GM23338 (cell line): ENCODE results near the gene CCL7.

Source experiments
- CREB1 ChIP-seq: fragments of 250-450 bp; sonication (Bioruptor Pico); IDR thresholded peaks from 2 replicates; pipeline ENCODE4 v1.5.0; 2020; ENCODE audit warnings: low read depth, mild to moderate bottlenecking, moderate library complexity
- EZH2 ChIP-seq: fragments of 200-600 bp; sonication (generic); IDR thresholded peaks from one replicate; pipeline ENCODE4 v1.8.0; 2017; ENCODE audit warnings: antibody characterized with exemption, mild to moderate bottlenecking, low read depth; ENCODE audit not compliant: unreplicated experiment
- EZH2phosphoT487 ChIP-seq: fragments of 200-600 bp; sonication (generic); IDR thresholded peaks from one replicate; pipeline ENCODE4 v1.8.1; 2018; ENCODE audit warnings: antibody characterized with exemption; ENCODE audit not compliant: unreplicated experiment
- JUNB ChIP-seq: IDR thresholded peaks from one replicate; pipeline ENCODE4 v1.6.1; 2016; ENCODE audit warnings: antibody characterized with exemption; ENCODE audit not compliant: unreplicated experiment
- NANOG ChIP-seq: IDR thresholded peaks from 2 replicates; pipeline ENCODE4 v1.6.1; 2016; ENCODE audit warnings: antibody characterized with exemption, borderline replicate concordance
- POLR2AphosphoS5 ChIP-seq: IDR thresholded peaks from 2 replicates; pipeline ENCODE4 v1.6.1; 2016; ENCODE audit warnings: antibody characterized with exemption, low read depth
- ZNF114 ChIP-seq: fragments of 250-450 bp; sonication (Bioruptor Pico); IDR thresholded peaks from 2 replicates; pipeline ENCODE4 v1.5.0; 2020; ENCODE audit warnings: mild to moderate bottlenecking, moderate library complexity
- ZNF331 ChIP-seq: fragments of 250-450 bp; sonication (Bioruptor Pico); IDR thresholded peaks from 2 replicates; pipeline ENCODE4 v1.5.0; 2020; ENCODE audit warnings: low read depth, mild to moderate bottlenecking, moderate library complexity
- TF ChIP-seq, protein P1 (sequence below), 2 experiments: fragments of 200-600 bp in 1 of 2; sonication (generic) in 1 of 2; conservative IDR thresholded peaks; 2 replicates each; pipeline versions ENCODE4 v1.5.1 to v1.6.1; 2016 to 2017; ENCODE audit warnings: antibody characterized with exemption in 2 of 2, low read depth in 2 of 2, mild to moderate bottlenecking in 2 of 2, moderate library complexity in 1 of 2
- TF ChIP-seq, protein P2 (sequence below): IDR thresholded peaks from one replicate; pipeline ENCODE4 v1.6.1; 2018; ENCODE audit warnings: antibody characterized with exemption; ENCODE audit not compliant: unreplicated experiment
- TF ChIP-seq, protein P3 (sequence below): IDR thresholded peaks from 2 replicates; pipeline ENCODE4 v1.6.1; 2016; ENCODE audit warnings: antibody characterized with exemption
- TF ChIP-seq, protein P4 (sequence below): fragments of 250-450 bp; sonication (Bioruptor Pico); IDR thresholded peaks from 2 replicates; pipeline ENCODE4 v1.5.0; 2020; ENCODE audit warnings: mild to moderate bottlenecking, moderate library complexity

DNA sequence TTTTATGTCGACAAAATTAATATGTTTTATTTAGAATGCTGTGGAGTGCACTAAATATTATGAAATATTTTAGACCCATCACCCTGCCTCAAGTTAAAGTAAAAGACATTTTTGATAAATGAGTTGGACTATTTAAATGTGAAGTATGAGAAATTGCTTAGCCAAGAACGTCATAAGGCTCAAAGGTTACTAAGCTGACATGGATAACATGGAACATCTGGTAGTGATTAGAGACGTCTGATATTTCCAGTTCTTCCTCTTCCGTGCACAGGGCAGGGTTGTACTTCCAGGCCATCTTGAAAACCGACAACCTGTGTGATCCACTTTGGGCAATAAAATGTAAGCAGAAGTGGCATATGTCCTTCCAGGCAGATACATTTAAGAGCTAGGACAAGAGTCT lies 42.1 kb downstream of the CCL7 start:
- TF ChIP-seq, protein P1, sequence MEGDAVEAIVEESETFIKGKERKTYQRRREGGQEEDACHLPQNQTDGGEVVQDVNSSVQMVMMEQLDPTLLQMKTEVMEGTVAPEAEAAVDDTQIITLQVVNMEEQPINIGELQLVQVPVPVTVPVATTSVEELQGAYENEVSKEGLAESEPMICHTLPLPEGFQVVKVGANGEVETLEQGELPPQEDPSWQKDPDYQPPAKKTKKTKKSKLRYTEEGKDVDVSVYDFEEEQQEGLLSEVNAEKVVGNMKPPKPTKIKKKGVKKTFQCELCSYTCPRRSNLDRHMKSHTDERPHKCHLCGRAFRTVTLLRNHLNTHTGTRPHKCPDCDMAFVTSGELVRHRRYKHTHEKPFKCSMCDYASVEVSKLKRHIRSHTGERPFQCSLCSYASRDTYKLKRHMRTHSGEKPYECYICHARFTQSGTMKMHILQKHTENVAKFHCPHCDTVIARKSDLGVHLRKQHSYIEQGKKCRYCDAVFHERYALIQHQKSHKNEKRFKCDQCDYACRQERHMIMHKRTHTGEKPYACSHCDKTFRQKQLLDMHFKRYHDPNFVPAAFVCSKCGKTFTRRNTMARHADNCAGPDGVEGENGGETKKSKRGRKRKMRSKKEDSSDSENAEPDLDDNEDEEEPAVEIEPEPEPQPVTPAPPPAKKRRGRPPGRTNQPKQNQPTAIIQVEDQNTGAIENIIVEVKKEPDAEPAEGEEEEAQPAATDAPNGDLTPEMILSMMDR (conservative IDR thresholded peaks at IDR 0.05; ENCODE audit: low read depth in 2 of 2): no peak
- TF ChIP-seq, protein P2, sequence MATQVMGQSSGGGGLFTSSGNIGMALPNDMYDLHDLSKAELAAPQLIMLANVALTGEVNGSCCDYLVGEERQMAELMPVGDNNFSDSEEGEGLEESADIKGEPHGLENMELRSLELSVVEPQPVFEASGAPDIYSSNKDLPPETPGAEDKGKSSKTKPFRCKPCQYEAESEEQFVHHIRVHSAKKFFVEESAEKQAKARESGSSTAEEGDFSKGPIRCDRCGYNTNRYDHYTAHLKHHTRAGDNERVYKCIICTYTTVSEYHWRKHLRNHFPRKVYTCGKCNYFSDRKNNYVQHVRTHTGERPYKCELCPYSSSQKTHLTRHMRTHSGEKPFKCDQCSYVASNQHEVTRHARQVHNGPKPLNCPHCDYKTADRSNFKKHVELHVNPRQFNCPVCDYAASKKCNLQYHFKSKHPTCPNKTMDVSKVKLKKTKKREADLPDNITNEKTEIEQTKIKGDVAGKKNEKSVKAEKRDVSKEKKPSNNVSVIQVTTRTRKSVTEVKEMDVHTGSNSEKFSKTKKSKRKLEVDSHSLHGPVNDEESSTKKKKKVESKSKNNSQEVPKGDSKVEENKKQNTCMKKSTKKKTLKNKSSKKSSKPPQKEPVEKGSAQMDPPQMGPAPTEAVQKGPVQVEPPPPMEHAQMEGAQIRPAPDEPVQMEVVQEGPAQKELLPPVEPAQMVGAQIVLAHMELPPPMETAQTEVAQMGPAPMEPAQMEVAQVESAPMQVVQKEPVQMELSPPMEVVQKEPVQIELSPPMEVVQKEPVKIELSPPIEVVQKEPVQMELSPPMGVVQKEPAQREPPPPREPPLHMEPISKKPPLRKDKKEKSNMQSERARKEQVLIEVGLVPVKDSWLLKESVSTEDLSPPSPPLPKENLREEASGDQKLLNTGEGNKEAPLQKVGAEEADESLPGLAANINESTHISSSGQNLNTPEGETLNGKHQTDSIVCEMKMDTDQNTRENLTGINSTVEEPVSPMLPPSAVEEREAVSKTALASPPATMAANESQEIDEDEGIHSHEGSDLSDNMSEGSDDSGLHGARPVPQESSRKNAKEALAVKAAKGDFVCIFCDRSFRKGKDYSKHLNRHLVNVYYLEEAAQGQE: no peak
- TF ChIP-seq POLR2AphosphoS5: no peak
- TF ChIP-seq EZH2: no peak
- TF ChIP-seq CREB1 (CRISPR knock-in tag): no peak
- no peak for TF ChIP-seq ZNF331
- TF ChIP-seq, protein P3, sequence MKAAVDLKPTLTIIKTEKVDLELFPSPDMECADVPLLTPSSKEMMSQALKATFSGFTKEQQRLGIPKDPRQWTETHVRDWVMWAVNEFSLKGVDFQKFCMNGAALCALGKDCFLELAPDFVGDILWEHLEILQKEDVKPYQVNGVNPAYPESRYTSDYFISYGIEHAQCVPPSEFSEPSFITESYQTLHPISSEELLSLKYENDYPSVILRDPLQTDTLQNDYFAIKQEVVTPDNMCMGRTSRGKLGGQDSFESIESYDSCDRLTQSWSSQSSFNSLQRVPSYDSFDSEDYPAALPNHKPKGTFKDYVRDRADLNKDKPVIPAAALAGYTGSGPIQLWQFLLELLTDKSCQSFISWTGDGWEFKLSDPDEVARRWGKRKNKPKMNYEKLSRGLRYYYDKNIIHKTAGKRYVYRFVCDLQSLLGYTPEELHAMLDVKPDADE: no peak
- TF ChIP-seq JUNB: no peak
- TF ChIP-seq NANOG: no peak
- TF ChIP-seq EZH2phosphoT487: no peak
- no peak for TF ChIP-seq ZNF114 (CRISPR knock-in tag)
- TF ChIP-seq, protein P4, sequence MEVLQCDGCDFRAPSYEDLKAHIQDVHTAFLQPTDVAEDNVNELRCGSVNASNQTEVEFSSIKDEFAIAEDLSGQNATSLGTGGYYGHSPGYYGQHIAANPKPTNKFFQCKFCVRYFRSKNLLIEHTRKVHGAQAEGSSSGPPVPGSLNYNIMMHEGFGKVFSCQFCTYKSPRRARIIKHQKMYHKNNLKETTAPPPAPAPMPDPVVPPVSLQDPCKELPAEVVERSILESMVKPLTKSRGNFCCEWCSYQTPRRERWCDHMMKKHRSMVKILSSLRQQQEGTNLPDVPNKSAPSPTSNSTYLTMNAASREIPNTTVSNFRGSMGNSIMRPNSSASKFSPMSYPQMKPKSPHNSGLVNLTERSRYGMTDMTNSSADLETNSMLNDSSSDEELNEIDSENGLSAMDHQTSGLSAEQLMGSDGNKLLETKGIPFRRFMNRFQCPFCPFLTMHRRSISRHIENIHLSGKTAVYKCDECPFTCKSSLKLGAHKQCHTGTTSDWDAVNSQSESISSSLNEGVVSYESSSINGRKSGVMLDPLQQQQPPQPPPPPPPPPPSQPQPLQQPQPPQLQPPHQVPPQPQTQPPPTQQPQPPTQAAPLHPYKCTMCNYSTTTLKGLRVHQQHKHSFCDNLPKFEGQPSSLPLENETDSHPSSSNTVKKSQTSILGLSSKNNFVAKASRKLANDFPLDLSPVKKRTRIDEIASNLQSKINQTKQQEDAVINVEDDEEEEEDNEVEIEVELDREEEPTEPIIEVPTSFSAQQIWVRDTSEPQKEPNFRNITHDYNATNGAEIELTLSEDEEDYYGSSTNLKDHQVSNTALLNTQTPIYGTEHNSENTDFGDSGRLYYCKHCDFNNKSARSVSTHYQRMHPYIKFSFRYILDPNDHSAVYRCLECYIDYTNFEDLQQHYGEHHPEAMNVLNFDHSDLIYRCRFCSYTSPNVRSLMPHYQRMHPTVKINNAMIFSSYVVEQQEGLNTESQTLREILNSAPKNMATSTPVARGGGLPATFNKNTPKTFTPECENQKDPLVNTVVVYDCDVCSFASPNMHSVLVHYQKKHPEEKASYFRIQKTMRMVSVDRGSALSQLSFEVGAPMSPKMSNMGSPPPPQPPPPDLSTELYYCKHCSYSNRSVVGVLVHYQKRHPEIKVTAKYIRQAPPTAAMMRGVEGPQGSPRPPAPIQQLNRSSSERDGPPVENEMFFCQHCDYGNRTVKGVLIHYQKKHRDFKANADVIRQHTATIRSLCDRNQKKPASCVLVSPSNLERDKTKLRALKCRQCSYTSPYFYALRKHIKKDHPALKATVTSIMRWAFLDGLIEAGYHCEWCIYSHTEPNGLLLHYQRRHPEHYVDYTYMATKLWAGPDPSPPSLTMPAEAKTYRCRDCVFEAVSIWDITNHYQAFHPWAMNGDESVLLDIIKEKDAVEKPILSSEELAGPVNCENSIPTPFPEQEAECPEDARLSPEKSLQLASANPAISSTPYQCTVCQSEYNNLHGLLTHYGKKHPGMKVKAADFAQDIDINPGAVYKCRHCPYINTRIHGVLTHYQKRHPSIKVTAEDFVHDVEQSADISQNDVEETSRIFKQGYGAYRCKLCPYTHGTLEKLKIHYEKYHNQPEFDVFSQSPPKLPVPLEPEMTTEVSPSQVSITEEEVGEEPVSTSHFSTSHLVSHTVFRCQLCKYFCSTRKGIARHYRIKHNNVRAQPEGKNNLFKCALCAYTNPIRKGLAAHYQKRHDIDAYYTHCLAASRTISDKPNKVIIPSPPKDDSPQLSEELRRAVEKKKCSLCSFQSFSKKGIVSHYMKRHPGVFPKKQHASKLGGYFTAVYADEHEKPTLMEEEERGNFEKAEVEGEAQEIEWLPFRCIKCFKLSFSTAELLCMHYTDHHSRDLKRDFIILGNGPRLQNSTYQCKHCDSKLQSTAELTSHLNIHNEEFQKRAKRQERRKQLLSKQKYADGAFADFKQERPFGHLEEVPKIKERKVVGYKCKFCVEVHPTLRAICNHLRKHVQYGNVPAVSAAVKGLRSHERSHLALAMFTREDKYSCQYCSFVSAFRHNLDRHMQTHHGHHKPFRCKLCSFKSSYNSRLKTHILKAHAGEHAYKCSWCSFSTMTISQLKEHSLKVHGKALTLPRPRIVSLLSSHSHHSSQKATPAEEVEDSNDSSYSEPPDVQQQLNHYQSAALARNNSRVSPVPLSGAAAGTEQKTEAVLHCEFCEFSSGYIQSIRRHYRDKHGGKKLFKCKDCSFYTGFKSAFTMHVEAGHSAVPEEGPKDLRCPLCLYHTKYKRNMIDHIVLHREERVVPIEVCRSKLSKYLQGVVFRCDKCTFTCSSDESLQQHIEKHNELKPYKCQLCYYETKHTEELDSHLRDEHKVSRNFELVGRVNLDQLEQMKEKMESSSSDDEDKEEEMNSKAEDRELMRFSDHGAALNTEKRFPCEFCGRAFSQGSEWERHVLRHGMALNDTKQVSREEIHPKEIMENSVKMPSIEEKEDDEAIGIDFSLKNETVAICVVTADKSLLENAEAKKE (CRISPR knock-in tag): no peak
